Stimulated activated CD4-positive, alpha-beta T cell treated with anti-CD3 and anti-CD28 coated beads, TNF-alpha, amount 100 ng/mL, for 1 hour (primary cell): ENCODE data around the gene CEP72.
A peak's percentile ranks its signal among the peaks of the same experiment; 100 is the strongest.
"Not testable (repeated sequence)": the region's sequence is repeated elsewhere in the genome, so short reads cannot be mapped to it uniquely, and the experiment has no call there.

Experiments
- DNase-seq, 3 donors: peaks; one replicate each; pipeline ENCODE4 v3.0.0-alpha.2; 2020; ENCODE audit warnings: low read depth in 3 of 3, low spot score in 1 of 3

CEP72 gene

DNA sequence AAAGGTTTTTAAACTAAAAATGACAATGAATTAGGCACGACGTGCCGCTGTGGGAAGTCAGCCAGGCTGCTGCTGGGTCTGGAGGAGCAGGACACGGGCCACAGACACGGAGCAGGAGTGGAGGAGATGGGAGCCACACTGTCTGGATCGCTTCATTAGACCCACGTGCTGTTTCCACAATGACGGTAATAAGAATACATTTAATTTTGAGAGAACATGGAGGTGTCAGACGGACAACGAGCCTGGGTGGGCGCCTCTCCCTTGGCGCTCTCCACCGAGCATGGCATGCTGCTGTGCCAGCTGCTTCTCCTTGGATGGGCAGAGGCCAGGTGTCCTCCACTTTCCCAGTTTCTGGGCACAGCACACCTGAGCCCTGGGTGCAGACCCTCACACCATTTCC, 68.7 kb downstream of the CEP72 start:
- DNase-seq, result not testable (repeated sequence)

DNA sequence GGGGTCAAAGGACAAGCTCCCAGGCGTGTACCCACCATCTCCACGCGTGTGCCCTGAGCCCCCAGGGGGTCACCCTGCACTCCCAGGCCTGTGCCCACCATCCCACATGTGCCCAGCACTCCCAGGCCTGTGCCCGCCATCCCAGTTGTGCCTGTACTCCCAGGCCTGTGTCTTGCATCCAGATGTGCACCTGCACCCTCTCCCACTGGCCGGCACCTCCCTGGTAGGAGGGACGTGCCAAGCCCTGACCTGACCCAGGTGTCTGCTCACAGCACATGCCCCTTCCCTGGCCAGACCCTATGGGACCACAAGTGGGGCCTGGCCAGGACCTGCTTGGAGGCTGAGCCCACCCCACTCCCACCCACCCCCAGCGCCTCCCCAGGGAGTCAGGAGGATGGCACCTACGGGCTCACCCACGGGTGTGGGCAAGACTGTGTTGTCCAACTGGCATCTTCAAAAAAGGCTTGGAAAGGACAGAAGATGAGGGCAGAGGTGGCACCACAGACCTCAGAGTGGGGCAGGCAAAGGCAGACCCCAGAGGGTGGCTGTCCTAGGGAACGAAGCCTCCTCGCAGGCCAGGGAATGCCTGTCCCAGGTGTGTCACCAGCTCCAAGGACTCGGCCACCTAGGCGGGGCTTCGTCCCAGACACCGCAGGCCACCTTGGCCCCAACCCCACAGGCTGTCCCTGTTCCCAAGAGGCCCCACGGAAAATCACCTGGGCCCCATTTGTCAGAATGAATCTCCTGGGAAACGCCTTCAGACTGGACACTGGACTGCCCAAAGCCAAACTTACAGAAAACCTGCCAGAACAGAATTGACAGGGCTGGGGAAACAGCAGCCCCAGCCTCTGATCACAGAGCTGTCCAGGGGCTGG, 69.4 kb downstream of the CEP72 start:
- not testable (repeated sequence) for DNase-seq

DNA sequence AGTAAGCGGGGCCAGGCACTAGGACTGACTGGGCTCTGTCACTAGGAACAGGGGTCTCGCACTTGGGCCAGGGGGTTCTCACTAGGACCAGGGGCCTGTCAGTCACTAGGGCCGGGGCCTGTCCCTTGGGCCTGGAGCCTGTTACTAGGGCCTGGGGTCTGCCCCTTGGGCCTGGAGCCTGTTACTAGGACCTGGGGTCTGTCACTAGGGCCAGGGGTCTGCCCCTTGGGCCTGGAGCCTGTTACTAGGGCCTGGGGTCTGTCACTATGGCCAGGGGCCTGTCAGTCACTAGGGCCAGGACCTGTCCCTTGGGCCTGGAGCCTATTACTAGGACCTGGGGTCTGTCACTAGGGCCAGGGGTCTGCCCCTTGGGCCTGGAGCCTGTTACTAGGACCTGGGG, 70.1 kb downstream of the CEP72 start:
- DNase-seq, result not testable (repeated sequence)

DNA sequence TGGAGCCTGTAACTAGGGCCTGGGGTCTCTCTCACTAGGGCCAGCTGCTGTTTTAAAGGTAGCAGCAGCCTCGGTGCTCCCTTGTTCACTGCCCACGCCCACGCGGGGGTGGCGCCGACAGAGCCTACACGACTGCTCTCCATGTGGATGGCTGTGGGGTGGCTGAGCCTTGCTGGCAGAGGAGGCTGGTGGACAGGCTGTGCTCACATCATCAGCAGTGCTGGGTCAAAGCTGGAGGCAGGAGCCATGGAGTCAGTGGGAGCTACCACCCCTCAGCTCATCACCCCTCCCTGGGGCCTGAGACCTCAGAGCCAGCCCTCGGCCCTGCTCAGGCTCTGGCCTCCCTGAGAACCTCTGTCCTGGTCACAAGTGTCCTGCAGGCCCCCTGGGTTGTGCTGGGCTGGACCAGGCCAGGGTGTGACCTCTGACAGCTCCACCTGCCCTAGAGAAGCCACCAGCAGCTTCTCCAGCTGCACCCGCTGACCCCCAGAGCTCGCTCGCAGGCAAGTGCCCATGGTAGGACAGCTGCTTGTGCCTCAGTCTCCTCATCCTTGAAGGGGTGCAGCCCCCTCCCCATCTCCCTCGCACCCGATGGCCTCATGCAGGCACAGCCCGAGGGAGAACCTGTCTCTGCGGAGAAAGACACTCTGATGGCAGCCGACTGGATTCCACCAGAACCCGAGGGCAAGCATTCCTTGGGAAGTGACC, 70.7 kb downstream of the CEP72 start:
- DNase-seq, result not testable (repeated sequence)

DNA sequence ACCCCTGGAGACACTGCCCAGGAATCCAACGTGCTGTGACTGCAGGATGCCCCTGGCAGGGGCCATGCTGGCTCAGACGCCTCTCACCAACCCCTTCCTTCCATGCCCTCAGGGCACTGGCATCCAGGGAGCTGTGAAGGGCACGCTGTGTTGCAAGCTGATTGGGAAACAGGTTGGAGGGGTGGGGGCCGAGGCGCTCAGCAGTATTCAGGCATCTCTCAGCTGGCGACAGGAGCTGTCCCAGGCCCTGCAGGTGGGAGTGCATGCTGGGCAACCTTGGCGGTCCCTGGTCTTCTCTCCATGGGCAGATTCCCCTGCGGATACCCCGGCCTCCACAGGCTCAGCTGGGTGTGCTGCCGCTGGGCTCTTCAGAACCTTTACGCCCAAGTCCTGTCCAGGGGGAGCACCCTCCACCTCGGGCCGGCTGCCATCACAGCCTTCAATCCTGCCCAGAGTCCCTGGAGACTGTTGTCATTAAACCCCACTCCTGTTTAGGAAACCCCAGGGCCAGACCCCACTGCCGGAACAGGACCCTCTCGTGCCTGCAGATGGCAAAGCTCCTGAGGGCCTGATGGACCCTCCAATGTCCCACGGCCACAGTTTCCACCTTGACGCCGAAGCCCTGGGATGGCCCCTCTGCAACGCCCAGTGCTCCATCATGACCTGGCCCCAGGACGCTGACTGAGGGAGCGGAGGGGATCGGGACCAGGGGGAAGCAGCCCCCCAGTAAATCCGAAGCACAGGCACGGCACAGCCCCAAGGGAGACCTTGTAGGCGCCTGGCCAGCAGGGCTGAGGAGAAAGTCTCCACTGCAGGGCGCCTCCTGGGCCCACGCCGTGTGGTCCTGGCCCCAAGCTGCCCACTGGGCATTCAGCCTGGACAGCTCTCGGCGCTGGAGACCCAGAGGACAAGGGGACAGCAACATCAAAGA, 71.7 kb downstream of the CEP72 start:
- no peak for DNase-seq

DNA sequence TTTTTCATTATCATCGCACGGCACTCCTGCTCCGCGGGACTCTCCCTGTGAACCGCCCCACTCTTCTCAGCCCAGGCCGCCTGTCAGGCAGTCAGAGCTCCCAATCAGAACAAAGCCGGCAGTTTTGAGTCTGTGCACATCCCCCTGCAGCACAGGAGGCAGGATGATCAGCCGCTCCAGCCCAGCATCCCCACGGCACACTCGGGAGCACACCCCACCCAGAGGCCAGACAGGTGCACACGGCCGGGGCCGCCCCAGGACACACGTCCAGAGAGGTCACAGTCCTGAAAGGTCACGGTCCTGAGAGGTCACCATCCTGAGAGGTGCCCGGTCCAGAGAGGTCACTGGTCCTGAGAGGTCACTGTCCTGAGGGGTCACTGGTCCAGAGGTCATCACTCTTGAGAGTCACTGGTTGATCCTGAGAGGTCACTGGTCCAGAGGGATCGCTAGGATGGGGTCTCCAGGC, 72.6 kb downstream of the CEP72 start:
- no peak for DNase-seq

DNA sequence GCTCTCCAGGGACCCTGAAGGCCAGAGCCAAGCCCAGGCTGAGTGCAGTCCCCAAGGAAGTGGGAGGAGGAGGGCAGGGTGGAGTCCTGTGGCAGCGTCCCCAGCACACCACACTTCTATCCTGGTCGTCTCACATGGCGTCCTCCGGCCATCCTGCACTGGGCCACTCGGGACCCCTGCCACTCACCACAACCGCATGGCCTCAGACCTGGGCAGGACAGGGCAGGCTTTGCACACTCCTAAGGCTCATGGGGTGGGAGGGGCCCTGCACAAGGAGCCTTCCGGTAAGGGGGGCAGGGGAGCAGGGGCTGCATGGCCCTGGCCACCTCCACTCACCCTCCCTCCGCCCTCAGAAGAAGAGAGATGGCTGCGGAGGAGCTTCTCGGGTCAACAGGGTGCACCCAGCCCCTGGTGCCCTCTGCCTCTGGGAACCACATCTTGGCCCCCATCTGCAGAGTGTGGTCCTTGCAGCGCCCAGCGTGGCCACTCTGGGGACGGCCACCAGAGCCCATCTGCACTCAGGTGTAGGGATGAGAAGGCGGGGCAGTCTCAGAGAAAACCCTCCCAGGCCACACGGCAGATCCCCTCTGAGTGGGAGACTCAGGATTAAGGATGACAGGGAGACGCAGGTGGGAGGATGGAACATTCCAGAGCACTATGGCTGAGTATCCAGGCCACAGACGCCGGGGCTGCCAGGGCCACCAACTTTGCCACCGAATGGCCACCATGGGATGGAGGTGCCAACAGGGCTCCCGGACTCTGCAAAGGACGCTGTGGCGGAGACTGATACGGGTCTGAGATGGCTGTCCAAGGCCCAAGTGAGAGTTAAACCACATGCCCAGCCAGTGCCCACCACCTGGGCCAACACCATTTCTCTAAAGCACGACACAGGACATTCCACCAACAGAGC, 73.4 kb downstream of the CEP72 start:
- no peak for DNase-seq

DNA sequence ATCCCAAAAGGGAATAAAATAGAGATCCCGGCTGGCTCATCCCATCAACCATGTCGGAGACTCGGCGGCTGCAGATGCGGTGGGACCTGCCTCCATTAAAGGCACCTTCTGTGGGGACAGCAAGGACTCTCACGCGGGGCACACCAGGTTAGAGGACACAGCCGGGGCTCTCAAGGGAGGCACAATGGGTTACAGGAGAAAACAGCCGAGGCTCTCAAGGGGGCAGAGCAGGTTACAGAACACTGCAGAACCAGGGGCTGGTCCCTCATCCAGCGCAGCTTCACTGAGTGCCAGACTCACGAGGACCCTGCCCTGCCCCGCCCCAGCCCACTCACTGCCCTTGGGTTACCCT, 74.0 kb downstream of the CEP72 start:
- DNase-seq, result not testable (repeated sequence)

DNA sequence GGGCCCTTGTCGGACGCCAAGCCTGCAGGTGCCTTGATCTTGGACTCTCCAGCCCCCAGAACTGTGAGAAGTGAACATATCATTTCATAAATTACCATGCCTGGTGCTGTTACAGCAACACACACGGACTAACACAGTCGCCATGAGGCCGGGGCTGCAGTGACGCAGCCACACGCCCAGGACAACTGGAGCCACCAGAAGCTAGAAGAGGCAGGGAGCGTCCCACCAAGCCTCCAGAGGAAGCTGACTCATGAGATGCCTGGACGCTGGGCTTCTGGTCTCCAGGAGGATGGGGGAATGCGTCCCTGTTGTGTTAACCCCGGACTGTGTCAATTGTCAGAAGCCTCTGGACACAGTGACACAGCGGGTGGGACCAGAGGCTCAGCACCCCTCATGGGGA, 74.8 kb downstream of the CEP72 start:
- DNase-seq, result not testable (repeated sequence)

DNA sequence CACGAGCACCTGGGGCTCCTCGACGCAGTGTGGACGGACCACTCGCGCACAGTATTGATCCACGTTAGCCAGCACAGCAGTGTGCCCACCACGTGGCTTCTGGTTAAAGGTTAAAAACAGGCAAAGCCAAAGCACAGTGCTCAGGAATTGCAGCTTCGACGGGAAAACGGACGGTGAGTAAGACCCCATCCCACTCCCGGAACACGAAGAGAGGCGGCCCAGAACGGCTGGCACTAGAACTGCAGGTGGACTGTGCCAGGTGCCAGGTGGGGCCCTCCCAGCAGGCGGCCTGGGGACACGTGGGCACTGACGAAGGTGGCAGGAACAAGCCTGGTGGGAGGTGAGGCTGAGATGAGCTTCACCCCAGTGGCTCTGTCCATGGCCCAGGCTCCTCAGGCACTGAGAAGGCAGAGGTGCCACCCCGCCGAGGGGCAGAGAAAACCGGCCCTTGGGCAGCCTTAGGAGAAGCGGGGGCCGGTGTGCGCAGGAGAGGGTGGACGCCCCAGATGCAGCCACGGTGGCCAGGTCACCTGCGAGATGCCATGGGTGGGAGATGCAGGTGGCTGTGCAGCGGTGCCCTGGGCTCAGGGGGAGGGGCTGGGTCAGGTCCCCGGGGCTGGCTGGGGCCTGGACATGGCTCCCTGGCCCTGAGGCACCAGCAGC, 76.3 kb downstream of the CEP72 start:
- not testable (repeated sequence) for DNase-seq

DNA sequence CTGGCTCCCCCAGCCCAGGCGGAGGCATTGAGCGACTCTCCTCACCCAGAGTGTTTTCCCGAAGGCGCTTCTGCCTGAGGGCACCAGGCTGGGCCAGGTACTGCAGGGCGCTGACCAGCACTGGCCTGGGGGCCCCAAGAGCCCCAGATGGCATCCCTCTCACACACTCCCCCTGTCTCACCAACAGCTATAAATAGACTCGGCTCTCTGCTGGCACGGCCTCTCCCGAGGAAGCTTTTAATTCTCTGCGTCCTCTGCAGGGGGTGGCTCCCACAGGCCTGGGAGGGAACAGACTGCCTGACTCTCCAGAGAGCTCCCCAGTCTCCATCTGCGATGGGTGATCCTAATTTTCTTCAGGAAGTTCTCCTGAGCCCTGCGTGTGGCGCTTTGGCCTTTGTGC, 78.2 kb downstream of the CEP72 start:
- not testable (repeated sequence) for DNase-seq

DNA sequence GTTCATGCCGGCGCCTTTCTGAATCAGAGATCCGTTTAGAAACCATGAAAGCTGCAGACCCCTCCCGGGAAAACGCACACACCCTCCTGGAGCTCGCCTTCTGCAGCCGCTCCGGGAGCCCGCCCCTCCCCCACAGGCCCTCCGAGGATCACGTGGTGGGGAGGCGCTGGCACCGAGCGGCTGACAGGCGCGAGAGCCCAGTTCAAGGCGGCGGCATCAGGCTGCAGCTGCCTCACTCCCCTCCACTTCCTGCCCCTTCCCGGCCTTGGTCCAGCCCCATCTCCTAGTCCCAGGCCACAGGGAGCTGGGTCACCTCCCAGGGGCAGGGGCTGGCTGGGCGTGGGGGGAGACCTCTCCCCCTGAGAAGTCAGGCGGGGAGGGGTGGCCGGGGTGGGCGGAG, 78.9 kb downstream of the CEP72 start:
- not testable (repeated sequence) for DNase-seq

DNA sequence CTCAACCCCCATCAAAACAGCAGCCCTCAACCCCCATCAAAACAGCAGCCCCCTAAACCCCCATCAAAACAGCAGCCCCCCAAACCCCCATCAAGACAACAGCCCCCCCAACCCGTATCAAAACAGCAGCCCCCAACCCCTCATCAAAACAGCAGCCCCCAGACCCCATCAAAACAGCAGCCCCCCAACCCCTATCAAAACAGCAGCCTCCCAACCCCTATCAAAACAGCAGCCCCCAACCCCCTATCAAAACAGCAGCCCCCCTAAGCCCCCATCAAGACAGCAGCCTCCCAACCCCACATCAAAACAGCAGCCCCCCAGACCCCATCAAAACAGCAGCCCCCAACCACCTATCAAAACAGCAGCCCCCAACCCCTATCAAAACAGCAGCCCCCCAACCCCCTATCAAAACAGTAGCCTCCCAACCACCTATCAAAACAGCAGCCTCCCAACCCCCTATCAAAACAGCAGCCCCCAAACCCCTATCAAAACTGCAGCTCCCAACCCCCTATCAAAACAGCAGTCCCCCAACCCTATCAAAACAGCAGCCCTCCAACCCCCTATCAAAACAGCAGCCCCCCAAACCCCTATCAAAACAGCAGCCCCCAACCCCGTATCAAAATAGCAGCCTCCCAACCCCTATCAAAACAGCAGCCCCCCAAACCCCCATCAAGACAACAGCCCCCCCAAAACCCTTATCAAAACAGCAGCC, 79.8 kb downstream of the CEP72 start:
- DNase-seq, result no peak

DNA sequence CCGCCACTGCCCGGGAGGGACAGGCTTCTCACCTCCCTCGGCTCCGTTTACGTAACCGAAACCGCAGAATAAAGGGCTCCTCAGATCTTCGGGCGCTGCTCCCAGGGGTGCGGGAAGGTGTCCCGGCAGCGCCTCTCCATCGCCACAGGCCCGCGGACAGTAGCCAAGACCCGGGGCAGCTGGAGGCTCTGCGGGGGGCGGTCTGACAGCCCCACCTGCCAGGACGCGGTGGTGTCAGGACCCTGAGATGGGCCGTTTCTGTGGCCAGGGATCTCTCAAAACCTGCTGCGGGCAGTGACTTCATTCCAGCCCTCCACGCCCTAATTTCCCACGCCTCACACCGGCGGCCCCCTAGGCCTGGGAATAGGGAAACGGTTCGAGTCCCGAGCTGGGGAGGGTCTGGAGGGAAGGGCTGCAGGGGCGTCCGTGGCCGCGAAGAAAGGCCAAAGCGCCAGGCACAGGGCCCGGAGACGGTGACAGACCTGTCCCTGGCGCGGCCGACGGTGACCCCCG, 80.4 kb downstream of the CEP72 start:
- DNase-seq, result not testable (repeated sequence)

DNA sequence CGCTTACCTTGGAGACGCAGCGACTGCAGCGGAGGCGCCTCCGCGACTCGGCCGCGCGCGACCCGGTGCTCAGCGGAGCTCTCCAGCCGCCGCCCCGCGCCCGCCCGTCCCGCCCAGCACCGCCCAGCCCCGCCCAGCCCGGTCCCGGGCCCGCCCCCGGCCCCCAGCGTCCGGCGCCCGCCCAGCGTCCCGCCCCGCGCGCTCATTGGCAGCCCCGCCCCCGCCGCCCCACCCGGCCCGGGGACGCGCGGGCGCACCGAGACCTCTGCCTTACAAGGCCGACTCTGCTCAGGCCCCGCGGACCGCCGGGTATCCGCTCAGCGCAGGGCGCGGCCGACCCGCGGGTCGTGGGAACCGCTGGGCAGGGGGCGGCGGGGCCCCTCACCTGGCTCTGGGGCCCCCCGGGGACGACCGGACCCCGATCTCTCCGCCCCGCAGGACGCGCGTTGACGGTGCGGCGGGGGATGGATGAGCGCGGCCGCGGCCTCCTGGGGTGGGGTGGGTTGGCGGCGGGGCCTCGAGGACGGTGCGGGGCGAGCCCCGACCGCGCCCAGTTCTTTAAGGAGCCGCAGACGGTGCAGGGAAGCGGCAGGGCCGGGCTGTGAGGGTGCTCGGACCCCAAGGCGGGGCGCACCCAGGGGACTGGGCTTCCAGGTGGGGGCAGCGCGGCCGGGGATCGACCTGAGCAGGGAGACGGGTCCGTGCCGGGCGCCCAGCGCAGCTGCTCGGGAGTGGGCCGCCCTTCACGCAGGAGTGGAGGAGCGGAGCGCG, 81.3 kb downstream of the CEP72 start, which contains the start of gene TPPP:
TSS of gene TPPP (minus strand) at position 82 of the 771 bp plus-strand sequence. CDS start 15,292 bp downstream, outside the sequence.
- peak; percentile 58 to 80 (median 63) for DNase-seq

DNA sequence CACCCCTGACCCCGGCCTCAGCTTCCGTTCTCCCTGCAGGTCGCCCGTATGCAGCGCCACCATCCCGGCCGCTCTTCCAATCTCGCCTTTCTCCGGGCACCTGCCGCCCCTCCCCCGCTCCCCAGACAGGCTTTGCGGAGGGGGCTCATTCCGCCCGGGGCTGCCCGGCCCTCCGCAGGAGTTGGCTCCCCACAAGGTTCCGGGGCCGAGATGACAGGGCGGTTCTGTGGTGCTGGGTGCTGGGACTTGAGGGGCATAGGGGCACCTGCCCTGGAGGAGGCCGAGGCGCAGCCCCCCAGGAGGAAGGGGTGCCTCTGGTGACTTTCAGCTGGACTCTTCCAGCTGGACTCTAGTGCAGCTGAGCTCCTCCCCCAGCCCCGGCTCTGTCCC, 81.9 kb downstream of the CEP72 start:
- DNase-seq, result not testable (repeated sequence)

DNA sequence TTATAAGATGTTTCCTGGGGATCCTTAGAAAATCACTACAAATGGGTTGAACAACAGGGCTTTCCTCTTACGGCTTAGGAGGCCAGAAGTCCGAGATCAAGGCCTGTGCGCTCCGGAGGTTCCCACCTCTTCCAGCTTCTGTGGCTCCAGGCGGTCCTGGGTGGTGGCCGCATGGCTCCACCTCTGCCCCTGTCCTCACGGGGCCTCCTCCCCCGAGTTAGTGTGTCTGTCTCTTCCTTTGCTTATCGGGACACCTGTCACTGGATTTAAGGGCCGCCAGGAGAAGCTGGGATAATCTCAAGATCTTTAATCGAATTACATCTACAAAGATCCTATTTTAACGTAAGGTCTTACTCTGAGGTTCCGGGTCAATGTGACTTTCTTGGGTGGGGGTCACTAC, 83.3 kb downstream of the CEP72 start:
- DNase-seq, result not testable (repeated sequence)

DNA sequence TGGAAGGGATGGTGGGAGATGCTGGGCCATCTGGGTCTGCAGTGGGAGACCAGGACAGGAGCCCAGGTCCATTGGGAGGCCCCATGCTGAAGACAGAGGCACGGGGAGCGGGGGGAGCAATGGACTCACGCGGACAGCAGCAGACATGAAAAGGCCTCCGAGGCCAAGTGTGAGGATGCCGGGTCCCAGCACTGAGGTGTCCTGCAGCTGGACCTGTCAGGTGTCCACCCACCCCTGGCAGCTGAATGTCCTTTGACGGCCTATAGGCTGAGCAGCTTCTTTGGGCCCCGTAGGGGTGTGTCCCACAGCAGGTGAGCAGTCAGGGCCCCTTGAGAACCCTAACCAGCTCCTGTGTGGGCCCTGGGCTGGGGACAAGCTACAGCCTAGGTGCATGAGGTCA, 84.1 kb downstream of the CEP72 start:
- DNase-seq, result not testable (repeated sequence)
